ENCODE measurements around the gene FOXR1.

The FOXR1 gene

GRCh38 chr11:119025978-119026766 lies 54.6 kb downstream of the FOXR1 start:
- no peak for DNase-seq (ENCODE audit: low read depth)
- TF ChIP-seq CTCF (IDR thresholded peaks at IDR 0.05; ENCODE audit: low read depth, low read length) (no peak), MYC (IDR thresholded peaks at IDR 0.05; ENCODE audit: low read depth, low read length) (no peak), MAX (IDR thresholded peaks at IDR 0.05; ENCODE audit: low read depth, low read length) (no peak), POLR2A (IDR thresholded peaks at IDR 0.05; ENCODE audit: extremely low read depth, insufficient read length) (no peak)
- H3K4me3 ChIP-seq (ENCODE audit: low read depth, low read length) = no peak overlapping the region

GRCh38 chr11:119026970-119027369 lies 55.4 kb downstream of the FOXR1 start:
- H3K4me3 ChIP-seq (ENCODE audit: low read depth, low read length) = no peak overlapping the region
- no peak for TF ChIP-seq MYC (IDR thresholded peaks at IDR 0.05; ENCODE audit: low read depth, low read length)
- DNase-seq (ENCODE audit: low read depth) = no peak

- no peak overlapping the region for H3K4me3 ChIP-seq (ENCODE audit: low read depth, low read length)
These were observed 56.2 kb downstream of the FOXR1 start for GRCh38 chr11:119027561-119028345.

GRCh38 chr11:119028346-119029068 lies 56.9 kb downstream of the FOXR1 start:
- TF ChIP-seq MYC (IDR thresholded peaks at IDR 0.05; ENCODE audit: low read depth, low read length) (no peak), CTCF (IDR thresholded peaks at IDR 0.05; ENCODE audit: low read depth, low read length) (no peak), POLR2A (IDR thresholded peaks at IDR 0.05; ENCODE audit: extremely low read depth, insufficient read length) (no peak), MAX (IDR thresholded peaks at IDR 0.05; ENCODE audit: low read depth, low read length) (no peak)
- no peak overlapping the region for H3K4me3 ChIP-seq (ENCODE audit: low read depth, low read length)
- DNase-seq (ENCODE audit: low read depth) = no peak

More at GRCh38 chr11:119027561-119028345, 56.2 kb downstream of the FOXR1 start:
- DNase-seq (ENCODE audit: low read depth) = no peak
- TF ChIP-seq POLR2A (IDR thresholded peaks at IDR 0.05; ENCODE audit: extremely low read depth, insufficient read length) = no peak
- no peak for TF ChIP-seq MAX (IDR thresholded peaks at IDR 0.05; ENCODE audit: low read depth, low read length)
- TF ChIP-seq MYC (IDR thresholded peaks at IDR 0.05; ENCODE audit: low read depth, low read length) = no peak
- no peak for TF ChIP-seq CTCF (IDR thresholded peaks at IDR 0.05; ENCODE audit: low read depth, low read length)

- peak overlapping the region; percentile 21 for H3K4me3 ChIP-seq (ENCODE audit: low read depth, low read length)
These were observed 57.4 kb downstream of the FOXR1 start for GRCh38 chr11:119029069-119029339.

More at GRCh38 chr11:119029069-119029339, 57.4 kb downstream of the FOXR1 start:
- TF ChIP-seq POLR2A (IDR thresholded peaks at IDR 0.05; ENCODE audit: extremely low read depth, insufficient read length) = no peak
- TF ChIP-seq MAX (IDR thresholded peaks at IDR 0.05; ENCODE audit: low read depth, low read length) = no peak
- no peak for TF ChIP-seq MYC (IDR thresholded peaks at IDR 0.05; ENCODE audit: low read depth, low read length)
- TF ChIP-seq CTCF (IDR thresholded peaks at IDR 0.05; ENCODE audit: low read depth, low read length) = no peak
- DNase-seq (ENCODE audit: low read depth) = no peak
